ENCODE measurements around the gene ZNF44.
A peak's percentile ranks its signal among the peaks of the same experiment; 100 is the strongest.
"Not testable (repeated sequence)": the region's sequence is repeated elsewhere in the genome, so short reads cannot be mapped to it uniquely, and the experiment has no call there.

ZNF44 gene

DNA sequence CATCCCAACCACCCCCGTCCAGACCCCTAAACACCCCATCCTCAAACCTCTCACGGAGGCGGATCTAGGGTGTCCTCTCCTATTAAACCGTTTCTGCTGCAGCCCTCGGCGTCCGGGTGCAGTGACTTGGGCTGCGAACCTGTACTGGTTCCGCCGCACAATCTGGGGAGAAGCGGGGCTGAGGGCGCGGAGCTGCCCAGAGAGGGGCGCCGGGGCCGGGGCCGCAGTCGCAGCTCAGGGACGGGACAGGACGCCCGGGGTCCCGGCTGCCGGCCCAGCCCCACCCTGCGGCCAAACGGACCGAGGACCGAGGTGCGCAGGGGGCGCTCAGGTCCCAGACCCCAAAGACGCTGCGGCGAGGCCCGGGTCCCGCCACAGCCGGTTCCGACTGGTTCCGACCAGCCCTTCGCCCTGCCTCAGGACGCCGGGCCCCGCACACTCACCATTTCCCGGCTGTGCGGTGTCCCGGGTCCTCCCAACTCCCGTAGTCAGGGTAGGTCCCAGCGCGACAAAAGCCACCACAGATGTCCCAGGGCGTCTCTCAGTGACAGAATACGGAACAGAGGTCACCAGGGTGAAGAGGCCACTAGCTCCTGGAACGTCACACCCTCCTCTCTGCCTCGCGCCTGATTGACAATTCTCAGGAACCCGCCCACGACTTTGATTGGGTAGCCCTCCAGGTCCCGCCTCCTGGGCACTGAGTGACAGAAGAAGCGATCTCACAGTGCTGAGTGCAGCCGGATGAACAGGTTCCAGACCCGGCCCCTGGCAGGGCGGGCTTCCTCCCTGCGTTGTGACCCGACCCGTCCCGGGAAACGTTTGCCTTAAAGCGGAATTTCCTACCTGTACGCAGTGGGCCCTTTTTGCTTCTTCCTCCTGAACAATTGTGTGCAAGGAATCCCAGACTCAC lies at the start of gene ZNF44:
ZNF44 (minus strand) TSS at position 635 of the 910 bp plus-strand sequence; CDS start at position 446, 189 bp downstream.
- Histone ChIP-seq H3K9me3 (ENCODE audit: control insufficient read depth in 1 of 2, low read length in 2 of 2) (no peaks in the 10 kb centered on the region), H3K4me1 (ENCODE audit: control insufficient read depth in 1 of 2, insufficient read depth in 2 of 2, low read length in 2 of 2) (peaks cover 10 to 15% of the 10 kb centered on the region in 2 donors), H3K9ac (ENCODE audit: low read depth in 1 of 2, low read length in 2 of 2) (peak within 1 kb of the TSS; percentile 88 to 92), H3K36me3 (ENCODE audit: control insufficient read depth in 1 of 2, insufficient read depth in 2 of 2, low read length in 2 of 2) (peaks cover 0 to 6% of the 10 kb centered on the region in 2 donors), H3K27me3 (ENCODE audit: control insufficient read depth in 1 of 2, insufficient read depth in 2 of 2, low read length in 2 of 2) (no peaks in the 10 kb centered on the region), H3K4me3 (ENCODE audit: low read depth in 1 of 2, low read length in 2 of 2) (peak within 1 kb of the TSS; percentile 93 to 94), H3K27ac (ENCODE audit: low read depth, low read length) (peak within 1 kb of the TSS; percentile 97)

GRCh38 chr19:12333162-12334159 lies 38.8 kb upstream of the ZNF44 start, which contains the start of gene ZNF563:
ZNF563 (minus strand) TSS chr19:12333633; CDS start chr19:12333482, 151 bp downstream.
- H3K9ac ChIP-seq (ENCODE audit: low read depth in 1 of 2, low read length in 2 of 2) = peak within 1 kb of the TSS; percentile 60 to 85
- H3K4me1 ChIP-seq (ENCODE audit: control insufficient read depth in 1 of 2, insufficient read depth in 2 of 2, low read length in 2 of 2) = peaks cover 10 to 20% of the 10 kb centered on the region in 2 donors
- no peaks in the 10 kb centered on the region for H3K36me3 ChIP-seq (ENCODE audit: control insufficient read depth in 1 of 2, insufficient read depth in 2 of 2, low read length in 2 of 2)
- peak within 1 kb of the TSS; percentile 77 to 91 for H3K4me3 ChIP-seq (ENCODE audit: low read depth in 1 of 2, low read length in 2 of 2)
- no peaks in the 10 kb centered on the region for H3K9me3 ChIP-seq (ENCODE audit: control insufficient read depth in 1 of 2, low read length in 2 of 2)
- no peaks in the 10 kb centered on the region for H3K27me3 ChIP-seq (ENCODE audit: control insufficient read depth in 1 of 2, insufficient read depth in 2 of 2, low read length in 2 of 2)
- H3K27ac ChIP-seq (ENCODE audit: low read depth, low read length) = peak within 1 kb of the TSS; percentile 85

- Histone ChIP-seq H3K4me1 (ENCODE audit: control insufficient read depth in 1 of 2, insufficient read depth in 2 of 2, low read length in 2 of 2) (peaks cover 10 to 20% of the 10 kb centered on the region in 2 donors), H3K9ac (ENCODE audit: low read depth in 1 of 2, low read length in 2 of 2) (no peak overlapping the region), H3K9me3 (ENCODE audit: control insufficient read depth in 1 of 2, low read length in 2 of 2) (no peaks in the 10 kb centered on the region), H3K4me3 (ENCODE audit: low read depth in 1 of 2, low read length in 2 of 2) (no peak overlapping the region), H3K27ac (ENCODE audit: low read depth, low read length) (no peak overlapping the region), H3K27me3 (ENCODE audit: control insufficient read depth in 1 of 2, insufficient read depth in 2 of 2, low read length in 2 of 2) (no peaks in the 10 kb centered on the region), H3K36me3 (ENCODE audit: control insufficient read depth in 1 of 2, insufficient read depth in 2 of 2, low read length in 2 of 2) (no peaks in the 10 kb centered on the region)
Observed at GRCh38 chr19:12331211-12331941, 36.7 kb upstream of the ZNF44 start.

DNA sequence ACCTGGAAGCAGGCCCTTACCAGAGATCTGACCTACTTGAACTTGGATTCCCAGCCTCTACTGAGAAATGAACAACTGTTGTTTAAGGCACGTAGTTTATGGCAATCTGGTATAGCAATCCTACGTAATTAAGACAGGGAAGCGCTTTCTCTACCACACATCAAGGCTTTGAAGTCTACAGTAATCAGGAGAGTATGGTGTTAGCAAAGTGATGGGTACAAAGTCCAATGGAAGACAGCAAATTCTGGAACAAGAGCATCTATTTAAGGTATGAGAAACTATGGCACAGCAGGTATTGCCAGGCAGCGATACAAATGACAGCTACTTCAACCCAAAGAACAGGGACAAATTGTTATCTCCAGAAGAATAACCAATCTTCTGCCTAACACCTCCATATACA lies 35.7 kb upstream of the ZNF44 start:
- no peaks in the 10 kb centered on the region for H3K9me3 ChIP-seq (ENCODE audit: control insufficient read depth in 1 of 2, low read length in 2 of 2)
- H3K9ac ChIP-seq (ENCODE audit: low read depth in 1 of 2, low read length in 2 of 2) = no peak overlapping the region
- peaks cover 10 to 20% of the 10 kb centered on the region in 2 donors for H3K4me1 ChIP-seq (ENCODE audit: control insufficient read depth in 1 of 2, insufficient read depth in 2 of 2, low read length in 2 of 2)
- H3K4me3 ChIP-seq (ENCODE audit: low read depth in 1 of 2, low read length in 2 of 2) = no peak overlapping the region
- H3K27me3 ChIP-seq (ENCODE audit: control insufficient read depth in 1 of 2, insufficient read depth in 2 of 2, low read length in 2 of 2) = no peaks in the 10 kb centered on the region
- H3K36me3 ChIP-seq (ENCODE audit: control insufficient read depth in 1 of 2, insufficient read depth in 2 of 2, low read length in 2 of 2) = no peaks in the 10 kb centered on the region
- H3K27ac ChIP-seq (ENCODE audit: low read depth, low read length) = no peak overlapping the region

- Histone ChIP-seq H3K9ac (ENCODE audit: low read depth in 1 of 2, low read length in 2 of 2) (no peak overlapping the region), H3K36me3 (ENCODE audit: control insufficient read depth in 1 of 2, insufficient read depth in 2 of 2, low read length in 2 of 2) (peaks cover 0 to 7% of the 10 kb centered on the region in 2 donors)
Observed at GRCh38 chr19:12325690-12326089, 31.0 kb upstream of the ZNF44 start.

DNA sequence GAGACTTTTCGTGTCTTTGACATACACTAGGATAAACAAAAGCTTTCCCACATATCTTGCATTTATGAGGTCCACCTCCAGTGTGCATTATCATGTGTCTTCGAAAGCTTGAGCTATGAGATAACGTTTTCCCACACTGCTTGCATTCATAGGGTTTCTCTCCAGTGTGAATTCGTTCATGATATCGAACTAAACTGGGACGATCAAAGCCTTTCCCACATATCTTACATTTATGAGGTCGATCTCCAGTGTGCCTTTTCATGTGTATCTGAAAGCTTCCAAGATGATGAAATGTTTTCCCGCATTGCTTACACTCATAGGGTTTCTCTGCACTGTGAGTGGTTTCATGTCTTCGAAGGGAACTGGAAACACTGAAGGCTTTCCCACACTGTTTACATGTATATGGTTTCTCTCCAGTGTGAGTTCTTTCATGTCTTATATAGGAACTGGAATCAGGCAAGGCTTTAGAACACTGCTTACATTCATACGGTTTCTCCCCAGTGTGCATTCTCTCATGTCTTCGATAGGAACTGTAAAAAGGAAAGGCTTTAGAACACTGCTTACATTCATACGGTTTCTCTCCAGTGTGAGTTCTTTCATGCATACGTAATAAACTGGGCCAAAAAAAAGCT lies 24.2 kb upstream of the ZNF44 start:
- Histone ChIP-seq H3K4me3 (ENCODE audit: low read depth in 1 of 2, low read length in 2 of 2) (no peak overlapping the region), H3K27ac (ENCODE audit: low read depth, low read length) (no peak overlapping the region), H3K27me3 (ENCODE audit: control insufficient read depth in 1 of 2, insufficient read depth in 2 of 2, low read length in 2 of 2) (no peaks in the 10 kb centered on the region), H3K9ac (ENCODE audit: low read depth in 1 of 2, low read length in 2 of 2) (no peak overlapping the region), H3K4me1 (ENCODE audit: control insufficient read depth in 1 of 2, insufficient read depth in 2 of 2, low read length in 2 of 2) (peaks cover 0 to 6% of the 10 kb centered on the region in 2 donors), H3K36me3 (ENCODE audit: control insufficient read depth in 1 of 2, insufficient read depth in 2 of 2, low read length in 2 of 2) (peaks cover 15 to 25% of the 10 kb centered on the region in 2 donors), H3K9me3 (ENCODE audit: control insufficient read depth in 1 of 2, low read length in 2 of 2) (peaks cover 30 to 36% of the 10 kb centered on the region in 2 donors)

More at GRCh38 chr19:12325690-12326089, 31.0 kb upstream of the ZNF44 start:
- H3K27ac ChIP-seq (ENCODE audit: low read depth, low read length) = no peak overlapping the region
- no peaks in the 10 kb centered on the region for H3K27me3 ChIP-seq (ENCODE audit: control insufficient read depth in 1 of 2, insufficient read depth in 2 of 2, low read length in 2 of 2)
- H3K9me3 ChIP-seq (ENCODE audit: control insufficient read depth in 1 of 2, low read length in 2 of 2) = peaks cover 11 to 14% of the 10 kb centered on the region in 2 donors
- no peaks in the 10 kb centered on the region for H3K4me1 ChIP-seq (ENCODE audit: control insufficient read depth in 1 of 2, insufficient read depth in 2 of 2, low read length in 2 of 2)
- no peak overlapping the region for H3K4me3 ChIP-seq (ENCODE audit: low read depth in 1 of 2, low read length in 2 of 2)

GRCh38 chr19:12314553-12314952 lies 19.9 kb upstream of the ZNF44 start:
- Histone ChIP-seq H3K4me1 (ENCODE audit: control insufficient read depth in 1 of 2, insufficient read depth in 2 of 2, low read length in 2 of 2) (peaks cover 0 to 6% of the 10 kb centered on the region in 2 donors), H3K27ac (ENCODE audit: low read depth, low read length) (no peak overlapping the region), H3K4me3 (ENCODE audit: low read depth in 1 of 2, low read length in 2 of 2) (peak overlapping the region in 1 of 2 donors; percentile 24), H3K9me3 (ENCODE audit: control insufficient read depth in 1 of 2, low read length in 2 of 2) (peaks cover 18 to 20% of the 10 kb centered on the region in 2 donors), H3K27me3 (ENCODE audit: control insufficient read depth in 1 of 2, insufficient read depth in 2 of 2, low read length in 2 of 2) (no peaks in the 10 kb centered on the region), H3K9ac (ENCODE audit: low read depth in 1 of 2, low read length in 2 of 2) (no peak overlapping the region), H3K36me3 (ENCODE audit: control insufficient read depth in 1 of 2, insufficient read depth in 2 of 2, low read length in 2 of 2) (peaks cover 12 to 14% of the 10 kb centered on the region in 2 donors)

- H3K27ac ChIP-seq (ENCODE audit: low read depth, low read length); H3K9me3 ChIP-seq (ENCODE audit: control insufficient read depth in 1 of 2, low read length in 2 of 2); H3K9ac ChIP-seq (ENCODE audit: low read depth in 1 of 2, low read length in 2 of 2); H3K36me3 ChIP-seq (ENCODE audit: control insufficient read depth in 1 of 2, insufficient read depth in 2 of 2, low read length in 2 of 2); H3K4me1 ChIP-seq (ENCODE audit: control insufficient read depth in 1 of 2, insufficient read depth in 2 of 2, low read length in 2 of 2); H3K27me3 ChIP-seq (ENCODE audit: control insufficient read depth in 1 of 2, insufficient read depth in 2 of 2, low read length in 2 of 2); H3K4me3 ChIP-seq (ENCODE audit: low read depth in 1 of 2, low read length in 2 of 2): not testable (repeated sequence)
Observed at GRCh38 chr19:12308891-12309290, 14.2 kb upstream of the ZNF44 start.

DNA sequence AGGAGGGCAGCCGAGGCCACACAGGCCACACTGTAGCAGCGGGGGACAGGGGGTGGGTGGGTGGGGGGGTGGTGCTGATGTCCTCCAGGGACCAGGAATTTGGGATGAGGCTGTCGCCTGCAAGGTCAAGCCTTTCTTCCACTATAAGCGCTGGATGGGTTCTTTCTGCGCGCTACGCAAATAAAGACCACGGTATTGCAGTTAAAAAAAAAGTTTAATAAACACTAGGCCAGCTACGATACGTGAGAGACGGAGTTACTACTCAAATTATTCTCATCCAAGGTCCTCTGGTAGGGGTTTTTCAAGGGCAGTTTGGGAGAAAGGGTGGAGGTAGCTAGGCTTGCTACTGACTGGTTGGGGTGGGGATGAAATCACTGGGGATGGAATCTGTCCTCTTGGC lies 508 bp upstream of the ZNF44 start:
- no peaks in the 10 kb centered on the region for H3K27me3 ChIP-seq (ENCODE audit: control insufficient read depth in 1 of 2, insufficient read depth in 2 of 2, low read length in 2 of 2)
- peaks cover 0 to 6% of the 10 kb centered on the region in 2 donors for H3K36me3 ChIP-seq (ENCODE audit: control insufficient read depth in 1 of 2, insufficient read depth in 2 of 2, low read length in 2 of 2)
- H3K27ac ChIP-seq (ENCODE audit: low read depth, low read length) = peak overlapping the region; percentile 58
- H3K9ac ChIP-seq (ENCODE audit: low read depth in 1 of 2, low read length in 2 of 2) = peak overlapping the region in 1 of 2 donors; percentile 88
- peak overlapping the region; percentile 93 to 94 for H3K4me3 ChIP-seq (ENCODE audit: low read depth in 1 of 2, low read length in 2 of 2)
- peaks cover 10 to 15% of the 10 kb centered on the region in 2 donors for H3K4me1 ChIP-seq (ENCODE audit: control insufficient read depth in 1 of 2, insufficient read depth in 2 of 2, low read length in 2 of 2)
- no peaks in the 10 kb centered on the region for H3K9me3 ChIP-seq (ENCODE audit: control insufficient read depth in 1 of 2, low read length in 2 of 2)
